Measurements from ENCODE around the gene RPL13.

DNA sequence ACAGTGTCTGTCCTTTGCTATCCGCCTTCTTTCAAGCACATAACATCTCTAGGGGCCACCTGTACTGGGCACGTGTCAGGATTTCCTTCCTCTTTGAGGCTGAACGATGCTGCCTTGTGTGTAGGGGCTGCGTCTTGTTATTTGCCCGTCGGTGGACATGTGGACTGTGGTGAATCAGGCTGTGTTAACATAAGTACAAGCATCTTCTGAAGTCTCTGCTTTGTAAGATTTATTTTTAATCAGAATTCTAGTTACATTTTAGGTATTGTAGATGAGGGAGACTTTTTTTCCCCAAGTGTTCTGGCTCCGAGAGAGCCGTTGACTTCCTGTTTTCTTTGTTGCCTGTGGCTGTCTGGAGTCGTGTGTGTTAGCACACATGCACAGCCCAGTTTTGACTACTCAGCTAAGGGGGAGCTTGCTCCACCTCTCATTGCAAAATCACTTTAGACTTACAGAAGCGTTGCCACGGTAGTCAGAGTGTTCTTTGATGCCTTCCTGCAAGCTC is 26.2 kb upstream of the RPL13 start:
- TF ChIP-seq EZH2 (IDR thresholded peaks at IDR 0.05; ENCODE audit: borderline replicate concordance, low read depth, low read length, severe bottlenecking) = no peak
- TF ChIP-seq, protein P1, sequence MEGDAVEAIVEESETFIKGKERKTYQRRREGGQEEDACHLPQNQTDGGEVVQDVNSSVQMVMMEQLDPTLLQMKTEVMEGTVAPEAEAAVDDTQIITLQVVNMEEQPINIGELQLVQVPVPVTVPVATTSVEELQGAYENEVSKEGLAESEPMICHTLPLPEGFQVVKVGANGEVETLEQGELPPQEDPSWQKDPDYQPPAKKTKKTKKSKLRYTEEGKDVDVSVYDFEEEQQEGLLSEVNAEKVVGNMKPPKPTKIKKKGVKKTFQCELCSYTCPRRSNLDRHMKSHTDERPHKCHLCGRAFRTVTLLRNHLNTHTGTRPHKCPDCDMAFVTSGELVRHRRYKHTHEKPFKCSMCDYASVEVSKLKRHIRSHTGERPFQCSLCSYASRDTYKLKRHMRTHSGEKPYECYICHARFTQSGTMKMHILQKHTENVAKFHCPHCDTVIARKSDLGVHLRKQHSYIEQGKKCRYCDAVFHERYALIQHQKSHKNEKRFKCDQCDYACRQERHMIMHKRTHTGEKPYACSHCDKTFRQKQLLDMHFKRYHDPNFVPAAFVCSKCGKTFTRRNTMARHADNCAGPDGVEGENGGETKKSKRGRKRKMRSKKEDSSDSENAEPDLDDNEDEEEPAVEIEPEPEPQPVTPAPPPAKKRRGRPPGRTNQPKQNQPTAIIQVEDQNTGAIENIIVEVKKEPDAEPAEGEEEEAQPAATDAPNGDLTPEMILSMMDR (IDR thresholded peaks at IDR 0.05; ENCODE audit: borderline replicate concordance, extremely low read depth, low read length, poor library complexity, severe bottlenecking) = no peak
